Astrocyte of the hippocampus (primary cell): ENCODE data around the gene IRAK2.

Experiments used
- DNase-seq: peaks from one replicate; pipeline ENCODE4 v3.0.0; 2011; ENCODE audit warnings: low read depth, low spot score

Gene IRAK2

DNA sequence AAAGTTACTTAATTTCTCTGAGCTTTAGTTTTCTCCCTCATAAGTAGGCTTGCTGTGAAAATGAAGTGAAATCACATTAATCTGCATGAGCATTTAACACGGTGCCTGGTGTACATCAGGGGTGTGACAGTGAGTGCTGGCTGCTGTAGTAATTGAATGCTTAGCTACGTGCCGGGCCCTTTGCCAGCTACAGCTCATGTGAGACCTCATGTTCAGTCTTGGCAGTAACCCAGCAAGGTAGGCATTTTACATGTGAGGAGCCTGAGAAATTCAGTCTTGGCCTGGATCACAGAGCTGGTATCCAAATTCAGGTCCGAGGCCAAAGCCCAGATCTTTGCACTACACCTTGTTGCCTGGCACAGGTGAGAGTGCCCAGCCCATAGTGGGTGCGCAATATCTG, 118.9 kb downstream of the IRAK2 start:
- DNase-seq = peak; percentile 31

DNA sequence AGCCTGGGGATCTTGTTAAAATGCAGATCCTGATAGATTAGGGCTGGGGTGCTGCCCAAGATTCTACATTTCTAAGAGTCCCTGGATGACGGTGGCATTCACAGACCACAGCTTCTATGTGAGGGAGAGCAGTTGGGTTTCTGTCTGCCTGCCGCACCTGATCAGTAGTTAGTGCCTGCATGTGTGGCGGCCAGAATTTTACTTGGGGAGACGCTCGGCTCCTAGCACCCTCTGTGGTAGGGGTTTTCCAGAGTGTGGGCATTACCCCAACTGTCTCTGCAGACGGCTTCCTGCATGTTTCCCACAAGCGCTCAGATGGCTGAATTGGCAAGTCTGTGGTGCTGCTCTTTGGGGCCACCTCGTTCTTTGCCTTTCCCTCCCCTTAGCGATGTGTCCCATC, 119.8 kb downstream of the IRAK2 start:
- DNase-seq = no peak

DNA sequence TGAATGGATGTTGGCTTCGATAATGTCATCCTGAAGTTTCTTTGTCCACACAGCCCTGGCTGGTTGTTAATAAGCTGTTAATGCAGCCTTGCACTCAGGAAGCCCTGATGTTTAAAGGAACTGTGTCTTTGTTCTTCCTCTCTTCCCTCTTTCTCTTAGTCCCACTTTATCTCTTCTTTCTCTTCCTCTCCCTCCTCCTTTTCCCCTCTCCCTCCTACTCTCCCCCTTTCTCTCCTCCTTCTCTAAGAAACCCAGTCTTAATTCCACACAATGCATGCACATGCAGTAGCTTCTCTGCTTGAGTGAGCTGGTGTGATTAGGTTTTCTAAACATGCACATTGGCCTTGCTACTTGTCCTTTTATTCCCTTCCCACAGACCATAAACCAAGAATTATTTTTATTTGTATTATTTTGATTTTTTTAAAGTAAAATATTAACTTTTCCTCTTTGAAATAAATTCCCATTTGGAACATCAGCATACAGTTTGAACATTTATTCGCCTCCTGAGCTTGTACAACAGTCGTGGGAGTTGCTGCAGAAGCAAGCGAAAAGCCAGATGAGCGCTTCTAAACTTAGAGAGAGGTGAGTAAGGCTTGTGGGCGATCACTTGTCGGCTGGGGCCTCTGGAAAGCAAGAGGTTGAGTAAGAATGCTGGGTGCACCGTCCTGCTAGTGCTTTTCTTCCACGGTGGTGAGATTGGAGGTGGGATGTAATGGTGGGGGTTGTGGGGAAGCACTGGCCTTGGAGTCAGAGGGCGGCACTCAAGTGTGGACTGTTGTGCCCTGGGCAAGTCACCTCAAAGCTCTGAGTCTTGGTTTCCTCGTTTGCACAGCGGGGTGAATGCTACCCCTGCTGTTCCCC, 120.8 kb downstream of the IRAK2 start:
- no peak for DNase-seq

DNA sequence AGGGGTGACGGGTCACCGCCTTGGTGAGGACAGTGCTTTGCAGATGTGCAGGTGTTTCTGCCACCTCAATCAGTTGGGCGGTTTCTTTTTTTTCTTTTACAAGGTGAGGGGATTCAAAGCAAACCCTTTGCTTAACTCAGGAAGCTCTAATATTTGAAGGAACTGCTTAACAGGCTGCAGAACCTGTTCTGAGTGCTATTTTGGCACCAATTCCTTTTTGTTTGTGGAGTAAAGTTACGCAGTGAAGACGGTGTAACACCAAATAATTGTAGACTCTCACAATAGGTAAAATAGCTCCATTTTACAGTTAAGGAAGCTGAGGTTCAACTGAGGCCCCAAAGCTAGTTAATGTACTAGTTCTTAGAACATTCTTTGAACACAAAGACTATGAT, 121.4 kb downstream of the IRAK2 start:
- DNase-seq = no peak

DNA sequence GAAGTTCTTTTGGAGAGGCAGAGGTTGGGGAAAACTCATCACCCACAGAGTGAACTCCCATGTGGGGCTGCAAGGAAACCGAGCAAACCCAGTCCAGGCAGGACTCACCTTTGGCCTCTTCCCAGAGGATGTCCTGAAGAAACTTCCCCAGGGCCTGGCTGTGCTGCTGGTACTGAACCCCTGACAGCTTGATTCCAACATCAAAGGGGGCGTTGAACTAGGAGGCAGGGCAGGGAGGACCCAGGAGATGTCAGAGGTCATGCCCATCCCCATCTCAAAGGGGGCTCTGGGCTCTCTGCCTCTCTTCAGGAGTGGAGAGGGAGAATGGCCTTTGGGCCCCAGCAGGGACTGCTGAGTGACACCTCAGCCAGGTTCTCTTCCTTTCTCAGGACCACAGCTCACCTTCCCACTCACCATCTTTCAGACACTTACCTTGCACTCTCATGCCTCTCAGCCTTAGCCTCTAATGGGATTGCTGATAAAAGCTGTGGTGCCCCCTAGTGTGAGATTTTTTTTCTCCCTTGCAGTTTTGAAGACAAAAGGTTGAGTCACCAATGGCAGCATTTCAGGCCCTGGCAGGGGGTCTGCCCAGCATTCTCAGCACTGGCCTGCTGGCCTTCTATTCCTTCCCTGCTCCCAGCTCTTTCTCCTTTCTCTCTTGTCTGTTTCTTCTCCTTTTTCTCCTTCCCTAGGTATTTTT, 122.0 kb downstream of the IRAK2 start:
- peak; percentile 94 for DNase-seq

DNA sequence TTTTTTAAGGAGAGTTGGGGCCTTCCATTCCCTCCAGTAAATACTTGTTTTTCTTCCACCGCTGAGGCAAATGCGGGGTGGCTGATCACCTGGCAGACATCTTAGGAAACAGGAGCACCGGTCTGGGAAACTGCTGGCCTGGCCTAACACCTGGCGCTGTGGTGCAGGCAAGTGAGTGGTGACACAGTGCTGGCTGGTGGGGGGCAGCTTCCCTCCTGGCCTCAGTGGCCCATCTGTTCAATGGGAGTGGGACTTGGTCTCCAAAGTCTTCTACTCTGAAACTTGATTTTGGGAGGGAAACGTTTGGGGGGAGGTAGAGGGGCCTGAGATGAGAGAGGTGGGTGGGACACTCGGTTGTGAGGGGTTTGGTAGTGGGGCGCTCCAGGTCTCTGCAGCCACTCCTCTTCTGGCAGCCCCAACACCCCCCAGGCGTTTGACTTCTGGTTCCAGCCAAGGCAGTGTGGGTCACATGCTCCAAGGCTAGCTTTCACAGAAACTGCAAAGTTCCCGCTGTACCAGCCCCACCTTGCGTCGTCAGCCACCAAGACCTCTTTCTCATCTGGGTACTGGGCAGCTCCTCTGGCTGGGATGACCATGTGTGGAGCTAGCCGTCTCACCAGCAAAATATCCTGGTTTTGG, 123.3 kb downstream of the IRAK2 start:
- no peak for DNase-seq

DNA sequence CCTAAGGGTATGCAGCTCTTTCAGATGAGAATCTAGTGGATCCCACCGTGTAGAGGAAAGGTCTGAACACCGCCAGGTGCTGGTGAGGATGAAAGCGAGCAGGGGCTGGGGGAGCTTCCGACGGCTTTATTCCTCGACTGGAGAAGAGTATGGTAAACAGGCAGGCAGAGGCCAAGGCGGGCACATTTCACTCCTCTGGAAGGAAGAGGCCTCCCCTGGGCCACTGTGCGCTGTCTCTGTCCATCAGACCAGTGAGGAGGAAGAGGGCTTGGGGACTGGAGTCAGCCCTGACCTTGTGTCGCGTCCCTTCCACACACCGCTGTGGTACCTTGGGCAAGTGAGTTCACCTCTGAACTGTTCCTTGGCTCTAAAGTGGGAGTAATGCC, 123.8 kb downstream of the IRAK2 start:
- DNase-seq = no peak

DNA sequence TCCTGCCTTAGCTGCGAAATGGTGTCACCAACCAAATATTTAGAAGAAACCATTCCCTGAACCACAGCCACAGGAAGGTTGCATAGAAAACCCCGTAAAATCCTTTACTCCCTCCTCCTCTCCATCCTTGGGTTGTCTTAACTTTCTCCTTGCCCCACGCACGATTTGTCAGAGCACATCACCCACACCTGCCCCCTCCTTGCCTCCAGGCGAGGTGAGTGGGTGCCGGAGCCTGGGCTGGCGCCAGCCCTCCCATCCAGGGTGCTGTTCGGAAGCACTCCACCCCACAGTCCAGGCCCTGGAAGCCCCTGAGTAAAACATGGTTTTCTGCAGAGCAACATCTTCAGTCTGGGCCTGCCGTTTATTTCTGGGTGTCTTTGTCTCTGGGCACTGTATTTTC, 124.4 kb downstream of the IRAK2 start:
- DNase-seq = no peak

DNA sequence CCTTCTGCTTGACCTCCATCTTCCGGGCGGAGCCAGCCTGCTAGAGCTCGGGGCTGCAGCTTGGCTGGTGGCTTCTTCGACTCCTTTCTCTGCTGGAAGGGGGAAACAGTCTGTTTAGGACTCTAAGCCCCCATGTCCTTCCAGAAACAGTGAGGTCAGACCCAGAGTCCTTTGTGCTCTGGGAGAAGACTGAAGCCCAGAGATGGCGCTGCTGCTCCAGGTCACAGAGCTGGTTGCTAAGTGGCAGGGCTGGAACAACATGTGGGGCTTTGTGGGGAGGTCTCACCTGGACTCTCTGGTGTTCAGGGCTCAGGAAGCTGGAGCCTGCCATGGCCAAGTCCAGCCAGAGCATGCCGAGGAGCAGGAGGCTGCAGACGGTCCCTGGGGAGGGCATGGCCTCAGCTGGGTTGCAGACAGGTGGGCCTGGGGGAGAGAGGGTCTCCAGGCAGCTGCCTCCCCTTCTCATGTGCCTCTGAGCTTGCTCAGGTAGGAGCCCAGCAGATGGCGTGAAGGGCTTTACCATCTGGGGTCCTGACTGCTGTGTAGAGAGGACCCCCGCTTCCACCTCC, 125.2 kb downstream of the IRAK2 start:
- DNase-seq = no peak

DNA sequence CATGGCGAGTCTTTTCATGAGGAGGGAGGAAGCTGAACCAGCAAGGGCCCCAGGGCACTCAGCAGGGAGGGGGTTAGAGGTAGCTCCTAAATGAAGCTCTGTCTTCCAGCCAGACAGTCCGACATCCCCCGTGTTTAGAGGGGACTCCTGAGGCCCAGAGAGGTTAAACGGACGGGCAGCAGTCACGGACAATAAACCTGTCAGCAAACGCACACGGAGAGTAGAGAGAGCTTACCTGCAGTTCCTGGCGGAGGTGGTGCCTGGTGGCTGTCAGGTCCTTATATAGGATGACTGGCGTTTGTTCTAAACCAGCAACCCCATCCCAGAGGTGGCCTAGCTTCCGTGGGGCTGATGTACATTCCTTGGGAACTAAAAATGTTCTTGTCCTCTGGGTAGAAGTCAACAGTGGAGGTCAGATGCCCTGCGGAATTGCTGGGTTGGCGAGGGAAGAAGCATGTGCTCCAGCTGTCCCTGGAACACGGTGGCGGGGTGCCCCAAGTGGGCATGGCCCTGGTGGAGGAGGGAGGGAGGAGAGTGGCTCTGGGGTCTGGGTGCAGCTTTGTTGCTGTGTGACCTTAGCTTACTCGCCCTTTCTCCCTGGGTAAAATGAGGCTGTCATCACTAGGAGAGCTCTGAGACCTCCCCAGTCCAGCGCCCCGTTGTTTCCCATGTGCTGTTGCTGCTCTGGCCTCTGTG, 125.9 kb downstream of the IRAK2 start:
- no peak for DNase-seq

DNA sequence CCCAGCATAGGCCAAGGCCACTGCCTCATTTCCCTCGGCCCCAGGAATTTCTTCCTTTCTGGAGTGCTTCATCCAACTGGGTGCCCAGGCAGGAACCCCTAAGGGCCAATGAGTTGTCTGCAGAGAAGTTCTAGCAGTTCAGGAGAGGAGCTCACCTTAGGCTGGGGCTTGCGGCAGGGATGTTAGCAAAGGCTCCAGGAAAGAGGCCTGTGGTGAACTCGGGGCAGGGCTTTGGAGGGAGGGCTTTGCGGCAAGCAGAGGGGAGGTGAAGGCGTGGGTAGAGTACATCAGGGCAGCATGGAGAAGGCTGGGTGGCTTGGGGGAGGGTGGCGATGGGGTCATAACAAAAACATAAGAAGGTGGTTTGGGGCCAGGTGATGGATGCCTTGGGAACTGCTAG, 126.9 kb downstream of the IRAK2 start:
- no peak for DNase-seq

DNA sequence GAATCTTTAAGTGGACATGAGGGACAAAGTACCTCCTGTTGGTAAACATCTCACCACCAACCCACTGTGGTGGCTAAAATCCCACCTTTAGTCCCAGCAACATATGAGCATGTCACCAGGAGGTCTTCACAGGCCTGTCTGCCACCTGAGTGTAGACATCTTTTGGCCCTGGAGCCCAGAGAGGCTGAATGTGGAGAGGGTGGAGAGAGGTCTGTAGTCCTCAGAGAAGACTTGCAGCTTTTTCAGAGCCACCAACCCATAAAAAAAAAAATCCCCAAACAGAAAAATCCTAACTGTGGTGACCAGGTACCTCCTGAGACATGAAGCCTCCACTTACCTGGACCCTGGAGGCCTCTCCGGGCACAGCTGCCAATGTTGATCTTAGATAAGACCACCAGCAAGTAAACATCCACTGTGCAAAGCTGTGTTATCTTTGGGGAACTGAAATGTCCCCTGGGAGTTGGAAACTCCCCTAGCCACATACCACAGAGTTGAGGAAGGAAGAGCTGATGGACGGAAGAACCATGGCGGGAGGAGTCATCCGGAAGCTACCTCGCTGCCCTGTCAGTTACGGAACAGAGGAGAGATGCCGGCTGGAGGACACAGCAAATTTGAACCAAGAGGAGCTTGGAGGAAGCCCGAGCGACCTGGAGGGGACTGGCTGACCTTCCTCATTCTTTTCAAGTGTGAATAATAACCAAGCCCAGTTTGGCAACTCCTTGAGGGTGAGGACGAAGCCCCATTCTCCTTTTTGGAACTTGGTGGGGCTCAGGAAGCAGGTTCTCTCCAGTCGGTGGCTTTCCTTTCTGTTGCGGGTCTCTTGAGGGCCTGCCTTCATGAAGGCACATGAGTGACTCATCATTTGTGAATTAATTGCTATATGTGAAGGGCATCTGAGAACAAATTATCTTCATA, 128.0 kb downstream of the IRAK2 start, which contains the start of gene GHRL:
Gene GHRL (minus strand): TSS at position 443 of the 915 bp plus-strand sequence. CDS start 2,767 bp downstream, outside the sequence.
- no peak for DNase-seq
